Endothelial cell of umbilical vein (primary cell): ENCODE results near the gene TRMT44.

Experiments
- EZH2 ChIP-seq: IDR thresholded peaks from 2 replicates; pipeline ENCODE4 v1.6.1; 2012; ENCODE audit warnings: borderline replicate concordance, low read depth, mild to moderate bottlenecking, moderate library complexity, low read length, inconsistent platforms; ENCODE audit not compliant: severe bottlenecking
- POLR2A ChIP-seq: IDR thresholded peaks from 2 replicates; pipeline ENCODE4 v1.6.1; 2012; ENCODE audit warnings: low read depth, mild to moderate bottlenecking, control low read depth, low read length
- POLR2AphosphoS5 ChIP-seq: IDR thresholded peaks from 2 replicates; pipeline ENCODE4 v1.6.1; 2012; ENCODE audit warnings: low read depth, mild to moderate bottlenecking, control low read depth, low read length, moderate library complexity; ENCODE audit not compliant: insufficient read depth
- TF ChIP-seq, protein P1 (sequence below), 2 donors: IDR thresholded peaks; 1 replicate in 1 of 2; 2 replicates in 1 of 2; pipeline ENCODE4 v1.5.1; 2011; ENCODE audit warnings: low read length in 2 of 2, mild to moderate bottlenecking in 2 of 2, moderate library complexity in 2 of 2, control low read depth in 1 of 2, inconsistent platforms in 1 of 2, low read depth in 1 of 2; ENCODE audit not compliant: insufficient read depth in 1 of 2; ENCODE audit errors: extremely low read depth in 1 of 2
- TF ChIP-seq, protein P2 (sequence below): IDR thresholded peaks from 2 replicates; pipeline ENCODE4 v1.6.1; 2011; ENCODE audit not compliant: insufficient read depth, insufficient read length

DNA sequence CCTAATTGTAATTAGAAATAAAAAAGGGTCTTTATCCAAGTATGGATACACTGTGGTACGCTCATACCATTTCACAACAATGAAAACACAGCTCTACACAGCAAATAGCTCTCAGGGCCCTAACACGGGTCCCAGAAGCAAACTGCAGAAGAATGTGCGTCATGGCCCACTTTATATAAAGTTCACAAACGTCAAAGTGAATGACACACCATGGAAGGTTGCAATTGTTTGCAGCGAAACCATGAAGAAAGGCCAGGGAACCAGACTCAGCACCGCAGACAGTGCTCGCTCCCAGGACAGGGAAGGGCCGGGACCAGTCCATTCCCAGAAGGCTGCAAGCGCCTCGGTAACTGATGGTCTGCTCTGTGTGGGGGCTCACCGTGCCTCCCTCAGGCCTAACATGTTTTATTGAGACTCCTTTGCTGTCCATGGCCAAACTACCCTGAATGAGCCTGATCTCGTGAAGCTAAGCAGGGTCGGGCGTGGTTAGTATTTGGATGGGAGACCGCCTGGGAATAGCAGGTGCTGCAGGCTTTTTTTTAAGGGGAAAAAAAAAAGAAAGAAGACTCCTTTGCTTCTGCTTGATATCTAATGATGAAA is 47.9 kb upstream of the TRMT44 start:
- TF ChIP-seq, protein P1, sequence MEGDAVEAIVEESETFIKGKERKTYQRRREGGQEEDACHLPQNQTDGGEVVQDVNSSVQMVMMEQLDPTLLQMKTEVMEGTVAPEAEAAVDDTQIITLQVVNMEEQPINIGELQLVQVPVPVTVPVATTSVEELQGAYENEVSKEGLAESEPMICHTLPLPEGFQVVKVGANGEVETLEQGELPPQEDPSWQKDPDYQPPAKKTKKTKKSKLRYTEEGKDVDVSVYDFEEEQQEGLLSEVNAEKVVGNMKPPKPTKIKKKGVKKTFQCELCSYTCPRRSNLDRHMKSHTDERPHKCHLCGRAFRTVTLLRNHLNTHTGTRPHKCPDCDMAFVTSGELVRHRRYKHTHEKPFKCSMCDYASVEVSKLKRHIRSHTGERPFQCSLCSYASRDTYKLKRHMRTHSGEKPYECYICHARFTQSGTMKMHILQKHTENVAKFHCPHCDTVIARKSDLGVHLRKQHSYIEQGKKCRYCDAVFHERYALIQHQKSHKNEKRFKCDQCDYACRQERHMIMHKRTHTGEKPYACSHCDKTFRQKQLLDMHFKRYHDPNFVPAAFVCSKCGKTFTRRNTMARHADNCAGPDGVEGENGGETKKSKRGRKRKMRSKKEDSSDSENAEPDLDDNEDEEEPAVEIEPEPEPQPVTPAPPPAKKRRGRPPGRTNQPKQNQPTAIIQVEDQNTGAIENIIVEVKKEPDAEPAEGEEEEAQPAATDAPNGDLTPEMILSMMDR (IDR thresholded peaks at IDR 0.05; ENCODE audit: extremely low read depth in 1 of 2, insufficient read depth in 1 of 2, low read depth in 1 of 2, low read length in 2 of 2) = no peak
- TF ChIP-seq POLR2A (no peak), POLR2AphosphoS5 (no peak), EZH2 (no peak)
- TF ChIP-seq, protein P2, sequence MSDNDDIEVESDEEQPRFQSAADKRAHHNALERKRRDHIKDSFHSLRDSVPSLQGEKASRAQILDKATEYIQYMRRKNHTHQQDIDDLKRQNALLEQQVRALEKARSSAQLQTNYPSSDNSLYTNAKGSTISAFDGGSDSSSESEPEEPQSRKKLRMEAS = no peak
